Measurements from ENCODE around the gene ACACB. TPM values are rescaled to one million over a fixed set of nuclear protein-coding genes. Genes with fewer than 3 reads are reported as not detected.

ACACB gene
- polyA plus RNA-seq, 2 of the 4 experiments (the other 2 are of a cell fraction), result 6.8 to 7.6 TPM

- 87% methylated on average over 14 of the region's 14 CpGs for WGBS (ENCODE audit: missing lambda C conversion rate)
- H3K9me3 ChIP-seq, result peaks cover 5% of the 10 kb centered on the region; the same call in 1 of the 3 replicates
- no peaks in the 10 kb centered on the region for H3K4me1 ChIP-seq
- no peak overlapping the region for H3K4me2 ChIP-seq
- no peak overlapping the region for H3K27ac ChIP-seq
- TF ChIP-seq HES2 (IDR thresholded peaks at IDR 0.05) (no peak), KDM5A (IDR thresholded peaks at IDR 0.05) (no peak), HEYL (CRISPR knock-in tag; IDR thresholded peaks at IDR 0.05) (no peak)
- no peak for FAIRE-seq
- H3K4me3 ChIP-seq, result no peak overlapping the region
- POLR2A ChIA-PET, result no interaction called here
- DNase-seq (ENCODE audit: low read depth in 1 of 2, low spot score in 1 of 2), result no peak
- CTCF ChIA-PET, result interaction anchor here (0.8 to 2.3 kb wide), 4 partner anchors 9 to 127 kb away, joined by 3 to 6 read pairs (median 4); no protein-coding TSS in a partner anchor
- ATAC-seq, result no peak
Measured at GRCh38 chr12:109267361-109267760, 151.0 kb downstream of the ACACB start.

GRCh38 chr12:109268896-109269295, 152.5 kb downstream of the ACACB start:
- CTCF ChIA-PET, result interaction anchor here (0.6 to 2.3 kb wide), 4 partner anchors 10 to 159 kb away, joined by 3 to 6 read pairs (median 4); partner anchors contain the start of gene ACACB
- H3K27ac ChIP-seq, result no peak overlapping the region

GRCh38 chr12:109269428-109269827, 153.0 kb downstream of the ACACB start:
- POLR2A ChIA-PET, result no interaction called here
- TF ChIP-seq HOXB13 (CRISPR knock-in tag; IDR thresholded peaks at IDR 0.05; ENCODE audit: low read depth) (no peak), RNF2 (IDR thresholded peaks at IDR 0.05; ENCODE audit: borderline replicate concordance, low read depth) (no peak), EHMT2 (IDR thresholded peaks at IDR 0.05; ENCODE audit: low read depth) (no peak), MAFK (IDR thresholded peaks at IDR 0.05; ENCODE audit: partially characterized antibody) (no peak), ELK1 (IDR thresholded peaks at IDR 0.05; ENCODE audit: low read depth, low read length) (no peak), RAD21 (conservative IDR thresholded peaks at IDR 0.05 in 1 of 2, IDR thresholded peaks at IDR 0.05 in 1 of 2) (no peak), HES2 (IDR thresholded peaks at IDR 0.05) (no peak), NR3C1 (IDR thresholded peaks at IDR 0.05) (no peak), CHD2 (IDR thresholded peaks at IDR 0.05; ENCODE audit: low read length, partially characterized antibody) (no peak)

More at GRCh38 chr12:109268896-109269295, 152.5 kb downstream of the ACACB start:
- TF ChIP-seq RFX5 (IDR thresholded peaks at IDR 0.05), result no peak
- no peak for TF ChIP-seq MAFK (IDR thresholded peaks at IDR 0.05; ENCODE audit: partially characterized antibody)
- TF ChIP-seq PBX3 (IDR thresholded peaks at IDR 0.05), result no peak
- no peak for TF ChIP-seq EHF (CRISPR knock-in tag; IDR thresholded peaks at IDR 0.05)
- no peak for TF ChIP-seq HOXB13 (CRISPR knock-in tag; IDR thresholded peaks at IDR 0.05; ENCODE audit: low read depth)
- TF ChIP-seq BHLHE40 (IDR thresholded peaks at IDR 0.05; ENCODE audit: low read depth, low read length), result no peak
- TF ChIP-seq POLR2AphosphoS2 (conservative IDR thresholded peaks at IDR 0.05; ENCODE audit: low read length), result no peak
- no peak for TF ChIP-seq REST (IDR thresholded peaks at IDR 0.05)
- no peak for TF ChIP-seq USF2 (IDR thresholded peaks at IDR 0.05)
- no peak for TF ChIP-seq ZSCAN20 (CRISPR knock-in tag; IDR thresholded peaks at IDR 0.05)
- DNase-seq (ENCODE audit: low read depth in 1 of 2, low spot score in 1 of 2) (no peak), ATAC-seq (no peak), FAIRE-seq (no peak)
- Histone ChIP-seq H3K4me1 (no peaks in the 10 kb centered on the region), H3K4me2 (no peak overlapping the region), H3K4me3 (no peak overlapping the region), H3K9me3 (peaks cover 5% of the 10 kb centered on the region; the same call in 1 of the 3 replicates)
- POLR2A ChIA-PET, result no interaction called here
- 98% methylated on average over 4 of the region's 4 CpGs for WGBS (ENCODE audit: missing lambda C conversion rate)

More at GRCh38 chr12:109269428-109269827, 153.0 kb downstream of the ACACB start:
- WGBS (ENCODE audit: missing lambda C conversion rate), result 95% methylated on average over 3 of the region's 3 CpGs
- no peak for DNase-seq (ENCODE audit: low read depth in 1 of 2, low spot score in 1 of 2)
- Histone ChIP-seq H3K4me3 (no peak overlapping the region), H3K4me2 (no peak overlapping the region), H3K9me3 (peaks cover 5% of the 10 kb centered on the region; the same call in 1 of the 3 replicates), H3K27ac (no peak overlapping the region), H3K4me1 (no peaks in the 10 kb centered on the region)
- no peak for FAIRE-seq
- ATAC-seq, result no peak
- CTCF ChIA-PET, result interaction anchor here (1.1 to 2.3 kb wide), 3 partner anchors 11 to 153 kb away, joined by 3 to 6 read pairs (median 4); partner anchors contain the start of gene ACACB
